GM19099 (cell line): Measurements from ENCODE around the gene MIPOL1.

Source experiments
- POLR2A ChIP-seq: IDR thresholded peaks from 3 replicates; pipeline ENCODE4 v1.6.1; 2011; ENCODE audit warnings: low read depth; ENCODE audit not compliant: insufficient read length; ENCODE audit errors: extremely low read depth

MIPOL1 gene

DNA sequence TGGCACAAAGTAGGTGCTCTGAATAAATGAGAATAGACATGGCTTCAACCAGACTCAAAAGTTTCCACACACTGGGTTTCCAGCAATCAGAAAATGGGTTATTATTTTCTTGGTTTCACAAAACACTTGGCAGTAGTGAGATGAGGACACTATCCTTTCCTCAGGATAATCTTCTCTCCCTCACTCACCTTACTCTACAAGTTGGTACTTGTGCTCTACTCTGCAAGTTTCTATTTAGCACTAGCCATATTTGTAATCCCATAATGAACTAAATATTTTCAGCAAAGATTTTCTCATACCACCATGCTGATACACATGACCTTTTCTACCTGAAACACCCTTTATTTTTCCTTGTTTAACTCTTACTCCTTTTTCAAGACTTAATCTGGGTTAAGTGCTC lies 259.6 kb downstream of the MIPOL1 start:
- TF ChIP-seq POLR2A, result no peak

DNA sequence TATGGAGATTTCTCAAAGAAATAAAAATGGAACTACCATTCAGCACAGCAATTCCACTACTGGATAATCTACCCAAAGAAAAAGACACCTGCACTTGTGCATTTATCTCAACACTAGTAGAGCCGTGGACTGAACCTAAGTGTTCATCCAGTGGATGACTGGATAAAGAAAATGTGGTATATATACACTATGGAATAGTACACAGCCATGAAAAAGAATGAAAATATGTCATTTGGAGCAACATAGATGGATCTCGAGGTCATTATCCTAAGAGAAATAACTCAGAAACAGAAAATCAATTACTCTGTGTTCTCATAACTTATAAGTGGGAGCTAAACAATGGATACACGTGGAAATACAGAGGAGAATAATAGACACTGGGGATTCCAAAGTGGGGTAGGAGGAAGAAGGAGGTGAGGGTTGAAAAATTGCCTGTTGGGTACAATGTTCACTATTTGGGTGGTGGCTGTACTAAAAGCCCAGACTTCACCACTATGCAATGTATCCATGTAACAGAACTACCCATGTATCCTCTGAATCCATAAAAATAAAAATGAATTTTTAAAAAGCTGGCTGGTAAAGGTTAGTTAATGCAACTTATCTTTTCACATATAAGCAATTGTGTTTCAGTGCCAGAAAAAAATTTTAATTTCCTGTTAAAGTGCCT lies 266.6 kb downstream of the MIPOL1 start:
- TF ChIP-seq POLR2A, result no peak

DNA sequence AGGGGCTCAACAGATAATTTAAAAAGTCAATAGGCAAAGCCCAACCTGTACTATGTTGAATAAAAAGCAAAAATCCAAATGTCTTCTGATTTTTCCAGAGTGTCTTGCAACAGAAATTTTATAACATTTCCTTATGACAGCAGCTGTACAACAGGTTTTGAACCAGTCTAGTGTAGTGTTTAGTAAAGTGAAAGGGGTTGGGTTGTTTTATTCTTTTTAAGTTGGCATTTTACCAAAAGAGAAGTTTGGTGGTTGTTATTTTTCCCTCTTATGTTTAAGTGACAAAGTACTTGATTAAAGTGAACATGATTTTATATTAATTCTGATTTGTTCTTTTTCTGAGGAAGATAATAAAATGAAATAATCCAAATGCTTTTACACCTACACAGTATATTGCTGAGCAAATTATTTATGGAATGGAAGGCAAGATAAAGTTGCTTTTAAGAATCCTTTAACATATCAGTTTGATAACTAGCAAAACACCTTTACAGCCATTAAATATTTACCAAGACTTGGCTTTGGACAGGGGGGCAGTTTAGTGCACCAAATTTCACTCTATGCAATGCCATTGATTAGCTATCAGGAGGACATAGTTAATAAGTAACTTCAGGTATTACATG lies 268.4 kb downstream of the MIPOL1 start:
- no peak for TF ChIP-seq POLR2A

DNA sequence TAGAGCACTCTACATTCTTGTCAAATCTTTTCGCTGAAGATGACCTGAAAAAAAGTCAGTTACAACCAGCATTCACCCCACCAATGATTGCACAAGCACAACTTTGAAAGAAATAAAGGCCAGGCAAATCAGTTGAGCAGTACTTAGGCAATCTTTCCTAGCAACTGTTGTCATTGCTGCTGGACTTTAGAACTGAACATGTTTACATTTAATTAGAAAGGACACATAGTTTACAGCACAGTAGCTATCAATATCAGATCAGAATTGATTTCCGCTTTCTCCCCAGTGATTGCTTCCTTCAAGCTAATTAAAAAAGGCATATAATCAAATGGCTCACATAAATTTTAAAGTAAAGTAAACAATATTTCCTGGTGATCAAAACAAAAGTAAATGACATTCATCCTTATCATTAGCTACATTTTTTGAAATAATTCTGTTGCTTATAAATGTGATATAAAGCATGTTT lies 268.9 kb downstream of the MIPOL1 start:
- no peak for TF ChIP-seq POLR2A

DNA sequence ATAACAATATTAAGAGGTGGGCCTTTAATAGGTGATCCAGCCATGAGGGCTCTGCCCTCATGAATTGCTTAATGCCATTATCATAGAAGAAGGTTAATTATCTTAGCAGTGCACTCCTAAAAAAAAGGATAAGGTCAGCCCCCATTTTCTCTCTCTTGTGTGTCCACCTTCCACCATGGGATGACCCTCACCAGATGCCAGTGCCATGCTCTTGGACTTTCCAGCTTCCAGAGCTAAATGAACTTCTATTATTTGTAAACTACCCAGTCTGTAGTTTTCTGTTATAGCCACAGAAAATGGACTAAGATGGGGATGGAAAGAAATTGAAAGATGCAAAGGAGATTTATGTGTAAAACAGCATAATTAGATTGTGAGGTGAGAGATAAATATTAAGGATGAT lies 271.9 kb downstream of the MIPOL1 start:
- no peak for TF ChIP-seq POLR2A

DNA sequence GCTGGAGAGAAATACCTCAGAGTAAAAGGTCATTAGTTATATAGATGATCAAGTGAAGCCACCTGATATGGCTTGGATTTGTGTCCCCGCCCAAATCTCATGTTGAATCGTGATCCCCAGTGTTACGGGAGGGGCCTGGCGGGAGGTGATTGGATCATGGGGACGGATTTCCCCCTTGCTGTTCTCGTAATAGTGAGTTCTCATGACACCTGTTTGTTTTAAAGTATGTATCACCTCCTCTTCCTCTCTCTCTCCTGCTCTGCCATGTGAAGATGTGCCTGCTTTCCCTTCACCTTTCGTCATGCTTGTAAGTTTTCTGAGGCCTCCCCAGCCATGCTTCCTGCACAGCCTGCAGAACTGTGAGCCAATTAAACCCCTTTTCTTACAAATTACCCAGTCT lies 272.5 kb downstream of the MIPOL1 start:
- no peak for TF ChIP-seq POLR2A

DNA sequence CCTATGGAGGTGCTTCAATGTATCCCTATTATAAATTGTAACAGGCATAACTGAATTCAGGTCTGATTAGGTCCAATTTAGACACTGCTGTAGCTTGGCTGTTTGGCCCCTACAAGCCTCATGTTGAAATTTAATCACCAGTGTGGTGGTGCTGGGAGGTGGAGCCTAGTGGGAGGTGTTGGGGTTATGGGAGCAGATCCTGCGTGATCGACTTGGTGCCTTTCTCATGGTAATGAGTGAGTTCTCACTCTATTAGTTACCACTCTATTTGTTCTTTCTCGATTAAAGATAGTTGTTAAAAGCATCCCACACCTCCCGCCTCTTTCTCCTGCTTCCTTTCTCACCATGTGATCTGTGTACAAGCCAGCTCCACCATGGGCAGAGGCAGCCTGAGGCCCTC lies 275.2 kb downstream of the MIPOL1 start:
- TF ChIP-seq POLR2A, result no peak

DNA sequence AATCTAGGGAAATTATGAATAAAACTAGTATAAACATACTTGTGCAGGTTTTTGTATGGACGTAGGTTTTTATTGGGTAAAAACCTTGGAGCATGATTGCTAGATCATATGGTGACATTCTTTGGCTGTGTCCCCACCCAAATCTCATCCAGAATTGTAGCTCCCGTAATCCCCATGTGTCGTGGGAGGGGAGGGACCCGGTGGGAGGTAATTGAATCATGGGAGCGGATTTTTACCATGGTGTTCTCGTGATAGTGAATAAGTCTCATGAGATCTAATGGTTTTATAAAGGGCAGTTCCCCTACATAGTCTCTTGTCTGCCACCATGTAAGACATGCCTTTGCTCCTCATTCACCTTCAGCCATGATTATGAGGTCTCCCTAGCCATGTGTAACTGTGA lies 276.5 kb downstream of the MIPOL1 start:
- TF ChIP-seq POLR2A, result no peak

DNA sequence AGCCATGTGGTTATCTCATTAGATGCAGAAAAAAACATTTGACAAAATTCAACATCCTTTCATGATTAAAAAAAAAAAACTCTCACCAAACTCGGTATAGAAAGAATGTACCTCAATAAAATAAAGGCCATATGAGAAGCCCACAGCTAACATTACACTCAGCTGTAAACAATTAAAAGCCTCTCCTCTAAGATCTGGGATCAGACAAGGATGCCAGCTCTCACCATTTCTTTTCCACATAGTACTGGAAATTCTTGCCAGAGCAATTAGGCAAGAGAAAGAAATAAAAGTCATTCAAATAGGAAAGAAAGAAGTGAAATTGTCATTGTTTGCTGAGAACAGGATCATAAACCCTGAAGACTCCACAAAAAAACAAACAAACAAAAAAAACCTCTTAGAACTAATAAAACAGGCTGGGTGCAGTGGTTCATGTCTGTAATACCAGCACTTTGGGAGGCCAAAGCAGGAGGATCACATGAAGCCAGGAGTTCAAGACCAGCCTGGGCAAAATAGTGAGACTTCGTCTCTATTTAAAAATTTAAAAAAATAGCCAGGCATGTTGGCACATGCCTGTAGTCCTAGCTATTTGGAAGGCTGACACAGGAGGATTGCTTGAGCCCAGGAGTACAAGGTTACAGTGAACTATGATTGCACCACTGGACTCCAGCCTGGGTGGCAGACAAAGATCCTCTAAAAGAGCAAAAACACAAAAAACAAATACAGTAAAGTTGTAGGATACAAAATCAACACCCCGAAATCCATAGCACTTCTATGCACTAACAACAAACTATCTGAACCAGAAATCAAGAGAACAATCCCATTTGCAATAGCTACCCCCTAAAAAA lies 282.9 kb downstream of the MIPOL1 start:
- TF ChIP-seq POLR2A, result no peak

DNA sequence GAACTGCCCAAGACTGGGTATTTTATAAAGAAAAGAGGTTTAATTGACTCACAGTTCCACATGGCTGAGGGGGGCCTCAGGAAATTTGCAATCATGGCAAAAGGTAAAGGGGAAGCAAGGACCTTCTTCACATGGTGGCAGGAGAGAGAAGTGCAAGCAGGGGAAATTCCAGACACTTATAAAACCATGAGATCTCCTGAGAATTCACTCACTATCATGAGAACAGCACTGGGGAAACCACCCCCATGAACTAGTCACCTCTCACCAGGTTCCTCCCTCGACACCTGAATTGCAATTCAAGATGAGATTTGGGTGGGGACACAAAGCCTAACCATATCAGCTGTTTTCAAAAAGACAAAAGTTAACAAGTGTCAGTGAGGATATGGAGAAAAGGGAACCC lies 284.7 kb downstream of the MIPOL1 start:
- TF ChIP-seq POLR2A, result no peak

DNA sequence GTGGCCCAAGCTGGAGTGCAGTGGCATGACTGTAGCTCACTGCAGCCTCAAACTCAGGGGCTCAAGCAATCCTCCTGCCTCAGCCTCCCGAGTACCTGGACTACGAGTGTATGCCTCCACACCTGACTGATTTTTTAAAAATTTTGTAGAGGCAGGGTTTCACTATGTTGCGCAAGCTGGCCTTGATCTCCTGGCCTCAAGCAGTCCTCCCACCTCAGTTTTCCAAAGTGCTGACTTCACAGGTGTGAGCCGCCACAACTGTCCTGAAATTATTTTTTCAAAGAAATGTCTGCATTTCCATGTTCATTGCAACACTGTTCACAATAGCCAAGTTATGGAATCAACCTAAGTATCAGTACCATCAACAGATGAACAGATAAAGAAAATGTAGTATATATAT lies 285.9 kb downstream of the MIPOL1 start:
- no peak for TF ChIP-seq POLR2A

DNA sequence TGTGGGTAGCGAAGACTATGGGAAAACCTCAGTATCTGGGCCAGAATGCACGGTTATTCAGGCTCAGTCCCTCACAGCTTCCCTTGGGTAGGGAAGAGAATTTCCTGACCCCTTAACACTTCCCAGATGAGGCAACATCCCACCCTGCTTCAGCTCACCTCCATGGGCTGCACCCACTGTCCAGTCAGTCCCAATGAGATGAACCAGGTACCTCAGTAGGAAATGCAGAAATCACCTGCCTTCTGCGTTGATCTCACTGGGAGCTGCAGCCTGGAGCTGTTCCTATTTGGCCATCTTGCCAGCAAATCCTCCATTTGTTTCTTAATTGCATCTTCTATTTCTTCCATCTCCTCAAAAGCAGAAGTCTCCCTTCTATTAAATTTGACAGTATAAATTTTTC lies 292.9 kb downstream of the MIPOL1 start:
- TF ChIP-seq POLR2A, result no peak

DNA sequence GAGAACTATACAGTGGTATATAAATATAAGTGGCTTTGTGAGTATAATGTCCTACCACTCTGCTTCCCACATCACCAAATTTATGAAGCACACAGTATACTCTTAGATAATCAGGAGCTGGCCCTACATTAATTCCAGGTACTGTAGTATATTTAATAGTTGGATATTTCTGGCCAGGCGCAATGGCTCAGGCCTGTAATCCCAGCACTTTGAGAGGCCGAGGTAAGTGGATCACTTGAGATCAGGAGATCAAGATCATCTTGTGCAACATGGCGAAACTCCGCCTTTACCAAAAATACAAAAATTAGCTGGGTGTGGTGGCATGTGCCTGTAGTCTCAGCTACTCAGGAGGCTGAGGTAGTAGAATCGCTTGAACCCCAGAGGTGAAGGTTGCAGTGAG lies 293.3 kb downstream of the MIPOL1 start:
- TF ChIP-seq POLR2A, result no peak

DNA sequence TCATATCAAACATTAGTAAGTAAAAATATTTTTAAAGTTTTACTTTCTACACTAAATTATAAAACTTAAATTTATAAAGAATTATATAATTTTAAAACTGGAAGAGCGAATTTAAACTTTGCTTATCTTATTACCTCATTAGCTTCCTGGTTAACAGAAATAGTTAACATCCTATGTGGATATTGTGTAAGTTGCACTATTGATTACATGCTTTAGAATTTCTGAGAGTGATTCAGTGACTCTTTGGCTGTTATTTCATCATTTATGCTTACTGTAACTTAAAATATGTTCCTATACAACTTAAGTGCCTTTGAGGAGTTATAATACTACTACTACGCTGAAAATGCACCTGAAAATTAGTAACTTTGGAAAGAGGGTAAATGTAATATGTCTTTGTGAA lies 295.9 kb downstream of the MIPOL1 start:
- TF ChIP-seq POLR2A, result no peak

DNA sequence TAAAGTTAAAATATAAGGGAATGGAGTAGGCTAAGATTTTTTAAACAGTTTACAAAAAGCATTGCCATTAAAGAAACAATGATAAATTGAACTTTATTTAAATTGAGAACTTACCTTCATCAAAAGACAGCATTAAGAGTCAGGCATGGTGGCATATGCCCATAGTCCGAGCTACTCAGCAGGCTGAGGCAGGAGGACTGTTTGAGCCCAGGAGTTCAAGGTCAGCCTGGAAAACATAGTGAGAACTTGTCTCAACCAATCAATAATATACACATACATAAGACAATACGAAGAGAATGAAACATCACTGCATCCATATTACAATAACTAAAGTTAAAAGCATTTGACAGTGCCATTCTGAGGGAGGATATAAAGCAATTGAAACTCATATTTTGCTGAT lies 299.7 kb downstream of the MIPOL1 start:
- TF ChIP-seq POLR2A, result no peak

DNA sequence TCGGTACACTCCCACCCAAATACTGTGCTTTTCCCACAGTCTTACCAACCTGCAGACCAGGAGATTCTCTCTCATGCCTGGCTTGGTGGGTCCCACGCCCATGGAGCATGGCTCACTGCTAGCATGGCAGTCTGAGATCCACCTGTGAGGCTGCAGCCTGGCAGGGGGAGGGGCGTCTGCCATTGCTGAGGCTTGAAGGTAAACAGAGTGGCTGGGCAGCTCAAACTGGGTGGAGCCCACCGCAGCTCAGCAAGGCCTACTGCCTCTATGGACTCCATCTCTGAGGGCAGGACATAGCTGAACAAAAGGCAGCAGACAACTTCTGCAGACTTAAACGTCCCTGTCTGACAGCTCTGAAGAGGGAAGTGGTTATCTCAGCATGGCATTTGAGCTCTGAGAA lies 304.1 kb downstream of the MIPOL1 start:
- no peak for TF ChIP-seq POLR2A
